HK-2 (cell line): ENCODE data around the gene LRRC3C.
A peak's percentile ranks its signal among the peaks of the same experiment; 100 is the strongest.

ENCODE experiments used
- DNase-seq: peaks from one replicate; pipeline ENCODE4 v3.0.0-alpha.2; 2018; ENCODE audit not compliant: unreplicated experiment

The LRRC3C gene

GRCh38 chr17:39923836-39924690 is 3.5 kb upstream of the LRRC3C start:
- no peak for DNase-seq

GRCh38 chr17:39924691-39925055 is 2.9 kb upstream of the LRRC3C start:
- no peak for DNase-seq

GRCh38 chr17:39925282-39926134 is 2.0 kb upstream of the LRRC3C start:
- DNase-seq, result no peak

- DNase-seq, result no peak
Measured at GRCh38 chr17:39926135-39926587, 1.4 kb upstream of the LRRC3C start.

- peak; percentile 17 for DNase-seq
Measured at GRCh38 chr17:39926588-39927100, 888 bp upstream of the LRRC3C start.

GRCh38 chr17:39927929-39928857 is 661 bp downstream of the LRRC3C start:
- DNase-seq, result no peak

- no peak for DNase-seq
Measured at GRCh38 chr17:39928858-39929645, 1.5 kb downstream of the LRRC3C start.

GRCh38 chr17:39929646-39930407 is 2.3 kb downstream of the LRRC3C start:
- DNase-seq, result no peak

GRCh38 chr17:39933912-39934311 is 6.4 kb downstream of the LRRC3C start:
- no peak for DNase-seq

GRCh38 chr17:39934324-39934723 is 6.8 kb downstream of the LRRC3C start:
- DNase-seq, result no peak

- DNase-seq, result no peak
Measured at GRCh38 chr17:39935909-39936308, 8.4 kb downstream of the LRRC3C start.

GRCh38 chr17:39937447-39937846 is 9.9 kb downstream of the LRRC3C start:
- no peak for DNase-seq

- no peak for DNase-seq
Measured at GRCh38 chr17:39938140-39938869, 10.8 kb downstream of the LRRC3C start.

- DNase-seq, result no peak
Measured at GRCh38 chr17:39939106-39939505, 11.6 kb downstream of the LRRC3C start.

GRCh38 chr17:39939588-39940419 is 12.3 kb downstream of the LRRC3C start:
- no peak for DNase-seq

- no peak for DNase-seq
Measured at GRCh38 chr17:39943702-39944392, 16.3 kb downstream of the LRRC3C start.

GRCh38 chr17:39944393-39944711 is 16.8 kb downstream of the LRRC3C start:
- no peak for DNase-seq
